GM19467 (cell line): ENCODE data around the gene KIF16B.

Experiments
- ATAC-seq: cut with Tn5 transposase; IDR thresholded peaks from one replicate; pipeline ENCODE4 v1.9.1; 2021; ENCODE audit warnings: mild to moderate bottlenecking, moderate library complexity; ENCODE audit not compliant: unreplicated experiment

KIF16B gene

DNA sequence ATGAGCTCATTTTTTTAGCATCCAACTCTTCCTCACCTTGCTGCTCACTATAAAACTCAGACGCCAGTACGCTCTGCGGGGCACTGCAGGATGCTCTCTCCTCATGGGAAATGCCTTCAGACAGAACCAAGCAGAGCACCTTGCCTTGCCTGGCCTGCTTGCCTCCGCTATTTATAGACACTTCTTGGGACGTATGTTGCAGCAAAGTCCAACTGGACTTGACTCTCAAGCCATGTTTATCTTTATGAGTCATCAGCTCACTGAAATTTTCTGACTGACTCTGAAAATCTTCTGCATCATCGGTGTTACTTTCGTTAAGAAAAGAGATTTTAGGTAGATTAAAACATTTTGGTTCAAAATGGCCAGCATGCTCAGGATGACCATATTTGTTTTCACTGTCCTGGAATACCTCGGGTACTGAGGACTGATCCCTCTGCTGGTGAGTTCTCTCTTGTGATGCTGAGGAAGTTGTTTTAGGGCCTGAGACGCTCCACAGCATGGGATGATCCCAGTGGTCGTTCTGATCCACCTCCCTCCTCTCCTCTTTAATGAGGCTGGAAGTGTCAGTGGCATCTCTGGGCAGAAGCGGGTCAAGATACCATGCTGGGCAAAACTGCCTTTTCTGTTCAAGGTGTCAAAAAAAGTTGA lies 204.5 kb downstream of the KIF16B start:
- no peak for ATAC-seq

GRCh38 chr20:16367948-16368560 lies 205.2 kb downstream of the KIF16B start:
- ATAC-seq: no peak

DNA sequence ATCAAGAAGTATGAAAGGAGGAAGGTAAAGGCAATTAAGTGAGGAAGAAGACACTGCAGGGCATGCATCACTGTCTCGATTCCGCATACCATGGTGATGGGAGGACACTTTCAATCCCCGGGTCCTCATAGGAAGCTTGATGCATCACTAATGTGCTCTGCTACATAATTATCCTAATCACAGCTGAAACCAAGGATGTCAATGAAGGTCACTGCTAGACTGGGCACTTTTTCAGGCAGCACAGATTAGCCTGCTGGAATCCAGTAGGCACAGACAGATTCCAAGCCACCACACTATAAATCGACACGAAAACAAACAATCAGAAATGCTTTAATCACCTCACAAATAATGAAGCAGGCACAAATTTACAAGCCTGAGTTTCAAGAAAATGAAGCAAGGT lies 206.7 kb downstream of the KIF16B start:
- no peak for ATAC-seq

DNA sequence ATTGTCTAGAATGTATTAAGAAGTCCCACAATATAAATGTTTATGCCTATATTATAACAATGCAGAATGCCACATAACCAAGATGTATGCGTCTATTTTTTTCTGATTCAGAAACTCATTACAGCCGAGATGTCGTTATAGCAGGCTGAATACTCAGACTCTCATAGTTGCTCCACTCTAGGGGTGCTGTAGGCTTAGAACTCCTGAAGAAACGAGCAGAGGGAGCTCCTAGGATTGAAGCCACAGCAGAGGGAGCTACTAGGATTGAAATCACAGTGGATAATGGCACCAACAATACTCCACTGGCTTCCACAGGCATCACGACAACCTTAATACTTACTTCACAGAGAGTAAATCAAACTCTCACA lies 208.9 kb downstream of the KIF16B start:
- no peak for ATAC-seq

GRCh38 chr20:16363506-16364319 lies 209.5 kb downstream of the KIF16B start:
- no peak for ATAC-seq

- no peak for ATAC-seq
Measured at GRCh38 chr20:16362642-16363041, 210.6 kb downstream of the KIF16B start.

GRCh38 chr20:16360668-16361067 lies 212.6 kb downstream of the KIF16B start:
- ATAC-seq: no peak

- no peak for ATAC-seq
Measured at GRCh38 chr20:16353417-16353781, 219.8 kb downstream of the KIF16B start.

DNA sequence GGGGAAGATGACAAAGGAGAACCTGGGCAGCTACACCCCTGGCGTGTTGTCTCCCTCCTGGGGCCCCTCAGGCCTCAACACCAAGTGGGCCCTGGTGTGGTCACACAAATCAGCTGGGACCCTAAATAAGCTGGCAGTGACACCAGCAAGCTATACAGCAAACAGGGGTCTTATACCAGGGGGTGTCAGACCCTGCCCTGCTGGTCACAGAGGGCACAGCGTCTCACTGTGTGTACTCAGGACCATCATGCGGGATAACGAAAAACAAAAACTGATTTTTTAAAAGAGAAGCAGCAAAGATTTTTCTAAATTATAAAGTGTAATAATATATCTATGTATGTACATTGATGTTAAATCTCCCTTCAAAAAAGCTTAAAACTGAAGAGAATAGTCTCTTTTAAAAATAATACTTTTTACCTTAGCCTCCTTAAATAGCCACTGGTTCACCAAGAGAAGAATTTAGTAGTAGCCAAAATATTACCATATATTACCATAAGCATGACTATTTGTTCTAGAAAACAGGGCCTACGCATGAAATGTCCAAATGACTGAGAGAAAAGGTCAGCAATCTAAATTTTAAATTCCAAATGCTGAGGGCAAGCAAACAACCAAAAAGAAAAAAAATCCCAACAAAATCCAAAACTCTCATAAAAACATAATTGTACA lies 220.4 kb downstream of the KIF16B start:
- no peak for ATAC-seq

DNA sequence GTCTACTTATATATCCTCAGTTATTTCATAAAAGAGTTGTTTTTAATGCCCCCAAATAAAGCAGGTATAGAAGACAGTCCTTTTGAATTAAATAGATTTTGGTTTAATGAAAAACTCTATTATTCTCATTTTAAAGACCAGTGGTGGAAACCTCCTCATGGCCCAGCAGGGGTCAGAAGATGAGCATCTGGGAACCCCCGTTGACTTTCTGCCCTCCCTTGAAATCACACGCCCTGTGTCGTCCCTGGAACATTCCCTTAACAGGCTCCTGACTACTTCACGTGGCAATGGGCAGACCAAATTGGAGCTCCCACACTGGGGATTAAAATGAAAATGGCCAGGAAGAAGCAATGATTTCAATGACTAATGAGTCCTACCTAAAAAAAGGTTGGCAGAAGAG lies 220.9 kb downstream of the KIF16B start:
- no peak for ATAC-seq

GRCh38 chr20:16351415-16351814 lies 221.8 kb downstream of the KIF16B start:
- no peak for ATAC-seq

DNA sequence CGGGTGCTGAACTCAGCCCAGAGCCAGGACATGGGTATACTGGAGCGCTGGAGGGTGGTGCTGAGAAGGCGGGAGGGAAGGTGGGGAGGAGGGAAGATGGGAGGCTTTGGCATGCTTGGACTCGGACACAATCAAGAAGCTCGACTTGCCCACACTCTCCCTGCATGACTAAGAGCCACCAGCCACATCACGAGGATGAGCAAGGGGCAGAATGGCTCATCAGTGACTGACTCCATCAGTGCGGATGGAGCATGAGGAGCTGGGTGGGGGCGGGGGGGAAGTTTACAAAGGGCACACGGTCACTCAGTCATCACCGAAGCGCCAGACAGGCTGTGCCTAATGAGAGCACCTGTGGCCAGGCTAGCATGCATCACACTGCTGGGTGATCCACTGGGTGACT lies 222.8 kb downstream of the KIF16B start:
- no peak for ATAC-seq

DNA sequence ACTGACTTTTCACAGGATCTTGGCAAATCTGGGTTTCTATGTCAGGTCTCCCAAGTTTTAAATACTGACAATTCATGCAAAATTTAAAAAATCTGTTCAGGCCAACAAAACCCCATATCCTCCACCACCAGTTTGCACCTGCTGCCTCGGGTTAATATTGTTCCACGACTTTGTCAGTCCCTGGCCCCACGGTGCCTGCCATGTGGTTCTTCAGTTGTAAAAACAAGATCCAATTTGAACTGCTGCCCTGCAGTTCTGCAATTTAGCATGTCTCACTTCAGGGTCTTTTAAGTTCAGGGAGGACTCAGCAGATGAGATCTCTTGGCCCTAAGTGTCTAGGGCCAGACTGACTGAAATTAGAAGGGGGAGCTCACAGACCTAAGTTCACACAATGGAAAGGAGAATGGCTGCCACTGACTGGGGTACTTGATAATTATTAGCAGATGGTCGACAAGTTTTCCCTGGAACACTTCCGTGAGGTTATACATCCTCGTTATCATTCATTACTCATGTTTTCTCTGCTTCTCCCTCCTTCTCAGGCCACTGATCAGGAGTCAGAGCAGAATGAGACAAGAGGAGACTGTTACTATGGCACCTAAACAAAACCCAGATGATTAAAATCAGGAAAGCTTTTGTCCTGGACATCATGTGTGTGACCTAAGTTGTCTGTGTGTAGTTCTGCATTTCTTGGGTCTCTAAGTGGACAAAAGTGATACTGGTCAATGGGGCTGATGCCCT lies 223.6 kb downstream of the KIF16B start:
- ATAC-seq: no peak

DNA sequence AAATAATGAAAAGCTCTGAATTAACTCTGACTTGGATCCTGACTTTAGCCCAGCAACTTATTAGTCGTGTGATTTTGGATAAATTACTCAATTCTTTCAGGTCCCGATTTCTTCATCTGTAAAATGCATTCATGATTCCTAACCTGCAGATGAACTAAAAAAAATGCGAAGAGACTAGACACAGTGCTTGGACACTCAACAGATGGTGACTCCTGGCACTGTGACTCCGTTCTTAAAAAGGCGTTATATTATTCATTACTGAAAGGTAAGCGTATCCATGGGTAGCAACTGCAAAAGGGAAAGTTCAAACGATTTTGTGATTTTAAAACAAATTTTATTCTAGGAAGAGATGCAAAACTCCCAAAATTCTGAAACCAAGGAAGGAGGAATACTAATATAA lies 226.3 kb downstream of the KIF16B start:
- ATAC-seq: no peak

DNA sequence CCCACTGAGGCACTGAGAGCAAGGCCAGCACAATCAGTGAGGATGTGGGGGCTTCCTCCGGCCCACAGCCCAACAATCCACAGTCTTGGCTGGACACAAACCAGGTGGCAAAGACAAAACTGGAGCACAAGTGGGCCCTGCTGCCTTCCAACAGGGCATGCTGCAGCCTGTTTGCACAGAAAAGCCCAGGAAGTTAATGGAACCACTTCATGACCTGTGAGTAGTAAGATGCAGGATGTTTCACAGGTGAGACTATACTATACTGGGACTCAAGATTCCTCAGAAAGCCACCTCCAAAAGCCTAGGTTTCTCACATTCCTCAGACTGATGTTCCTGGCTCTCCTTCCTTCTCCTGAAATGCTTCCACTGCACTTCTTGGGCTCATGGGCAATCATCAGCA lies 235.5 kb downstream of the KIF16B start:
- no peak for ATAC-seq

DNA sequence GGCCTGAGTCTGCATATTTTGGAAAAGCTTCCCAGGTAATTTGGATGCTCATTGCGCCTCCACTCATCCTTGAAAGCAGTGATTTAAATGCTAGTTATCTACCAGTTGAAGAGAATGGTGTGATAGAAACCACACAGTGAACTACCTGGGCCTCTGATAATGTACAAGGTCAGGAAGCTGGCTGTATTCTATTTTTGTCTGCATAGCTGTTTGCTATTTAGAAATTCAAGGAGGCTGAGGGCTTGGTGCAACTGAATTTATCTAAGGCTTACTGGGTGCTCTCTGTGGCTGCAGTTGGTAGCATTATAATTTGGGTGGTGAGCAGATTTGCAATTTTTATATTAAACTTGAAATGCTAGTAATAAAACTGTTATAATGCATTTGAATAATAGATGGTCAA lies 245.6 kb downstream of the KIF16B start:
- no peak for ATAC-seq

DNA sequence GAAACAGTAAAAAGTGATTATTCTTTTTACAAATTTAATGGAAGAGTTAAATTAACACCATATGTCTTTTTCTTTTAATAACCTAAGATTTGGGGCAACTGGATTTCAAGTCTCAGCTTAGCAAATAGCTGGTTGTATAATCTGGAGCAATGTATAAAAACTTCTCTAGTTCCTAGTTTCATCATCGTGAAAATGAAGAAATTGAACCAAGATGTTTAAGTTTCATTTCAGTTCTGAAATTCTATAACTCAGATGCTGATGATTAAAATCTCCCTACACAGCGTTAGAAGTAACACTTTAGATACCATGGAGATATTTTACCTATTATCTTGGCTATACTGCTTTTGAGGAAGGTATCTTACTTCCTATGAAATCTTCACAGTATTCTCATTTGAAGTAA lies 252.0 kb downstream of the KIF16B start:
- ATAC-seq: no peak

- no peak for ATAC-seq
Measured at GRCh38 chr20:16317445-16318362, 255.5 kb downstream of the KIF16B start.

GRCh38 chr20:16316513-16316912 lies 256.7 kb downstream of the KIF16B start:
- ATAC-seq: no peak

DNA sequence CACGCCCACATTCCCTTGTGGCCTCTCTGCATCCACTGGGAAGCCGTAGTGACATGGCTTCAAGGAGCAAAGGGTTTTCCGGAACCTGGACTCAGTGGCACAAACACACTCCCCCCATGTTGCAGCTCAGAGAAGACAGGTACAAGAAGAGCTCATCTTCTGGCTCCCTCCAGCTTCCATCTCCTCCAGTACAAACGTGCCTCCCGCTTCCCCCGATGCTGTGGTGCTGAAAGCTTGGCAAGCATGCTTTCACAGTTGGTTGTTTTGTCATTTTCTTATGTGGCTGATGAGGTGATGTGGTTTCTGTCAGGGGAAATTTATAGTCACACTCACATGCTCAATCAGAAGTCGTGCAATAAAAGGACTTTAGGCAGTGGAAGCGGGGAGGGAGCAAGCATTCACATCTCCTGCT lies 258.5 kb downstream of the KIF16B start:
- peak; percentile 10 for ATAC-seq
